ENCODE measurements around the gene SLX9.

SLX9 gene

GRCh38 chr21:44909719-44910118, 30.1 kb upstream of the SLX9 start:
- no peak overlapping the region for H3K9ac ChIP-seq (ENCODE audit: low read length)
- no peaks in the 10 kb centered on the region for H3K9me3 ChIP-seq (ENCODE audit: low read length)
- H4K20me1 ChIP-seq (ENCODE audit: insufficient read depth, low read length): no peaks in the 10 kb centered on the region
- no peak overlapping the region for H3K4me3 ChIP-seq (ENCODE audit: low read depth, low read length, poor library complexity, severe bottlenecking)
- no peak overlapping the region for H3K4me2 ChIP-seq (ENCODE audit: low read length)
- TF ChIP-seq EZH2 (IDR thresholded peaks at IDR 0.05; ENCODE audit: borderline replicate concordance, low read length) (no peak), CTCF (IDR thresholded peaks at IDR 0.05; ENCODE audit: low read length) (no peak)
- H3K27me3 ChIP-seq (ENCODE audit: insufficient read depth, low read length): 0 out of 2 replicates have a peak, but pooled peaks cover 4% of the 10 kb centered on the region
- H2AFZ ChIP-seq (ENCODE audit: low read length): no peak overlapping the region
- no peak overlapping the region for H3K27ac ChIP-seq (ENCODE audit: low read depth, low read length, poor library complexity, severe bottlenecking)
- no peaks in the 10 kb centered on the region for H3K9me2 ChIP-seq (ENCODE audit: low read depth, low read length)
- H3K4me1 ChIP-seq (ENCODE audit: insufficient read depth, low read length, severe bottlenecking): peaks cover 20% of the 10 kb centered on the region
- no peaks in the 10 kb centered on the region for H3F3A ChIP-seq (ENCODE audit: insufficient read depth, low read length)
- H3K79me2 ChIP-seq (ENCODE audit: insufficient read depth, low read length): no peaks in the 10 kb centered on the region
- H3K36me3 ChIP-seq (ENCODE audit: insufficient read depth, low read length): no peaks in the 10 kb centered on the region

- no peaks in the 10 kb centered on the region for H3F3A ChIP-seq (ENCODE audit: insufficient read depth, low read length)
- H2AFZ ChIP-seq (ENCODE audit: low read length): no peak overlapping the region
- no peaks in the 10 kb centered on the region for H3K79me2 ChIP-seq (ENCODE audit: insufficient read depth, low read length)
- H3K9me2 ChIP-seq (ENCODE audit: low read depth, low read length): no peaks in the 10 kb centered on the region
- H3K4me1 ChIP-seq (ENCODE audit: insufficient read depth, low read length, severe bottlenecking): peaks cover 22% of the 10 kb centered on the region
- H3K4me3 ChIP-seq (ENCODE audit: low read depth, low read length, poor library complexity, severe bottlenecking): no peak overlapping the region
- H4K20me1 ChIP-seq (ENCODE audit: insufficient read depth, low read length): no peaks in the 10 kb centered on the region
- H3K4me2 ChIP-seq (ENCODE audit: low read length): no peak overlapping the region
- no peaks in the 10 kb centered on the region for H3K36me3 ChIP-seq (ENCODE audit: insufficient read depth, low read length)
- no peak overlapping the region for H3K27ac ChIP-seq (ENCODE audit: low read depth, low read length, poor library complexity, severe bottlenecking)
- no peaks in the 10 kb centered on the region for H3K9me3 ChIP-seq (ENCODE audit: low read length)
- TF ChIP-seq EZH2 (IDR thresholded peaks at IDR 0.05; ENCODE audit: borderline replicate concordance, low read length): no peak
- no peak for TF ChIP-seq CTCF (IDR thresholded peaks at IDR 0.05; ENCODE audit: low read length)
- no peak overlapping the region for H3K9ac ChIP-seq (ENCODE audit: low read length)
- 0 out of 2 replicates have a peak, but pooled peaks cover 4% of the 10 kb centered on the region for H3K27me3 ChIP-seq (ENCODE audit: insufficient read depth, low read length)
Observed at GRCh38 chr21:44910229-44911067, 29.4 kb upstream of the SLX9 start.

- peaks cover 22% of the 10 kb centered on the region for H3K4me1 ChIP-seq (ENCODE audit: insufficient read depth, low read length, severe bottlenecking)
- H4K20me1 ChIP-seq (ENCODE audit: insufficient read depth, low read length): no peaks in the 10 kb centered on the region
- H3K4me2 ChIP-seq (ENCODE audit: low read length): no peak overlapping the region
- no peak overlapping the region for H3K9ac ChIP-seq (ENCODE audit: low read length)
- TF ChIP-seq EZH2 (IDR thresholded peaks at IDR 0.05; ENCODE audit: borderline replicate concordance, low read length): no peak
- TF ChIP-seq CTCF (IDR thresholded peaks at IDR 0.05; ENCODE audit: low read length): no peak
- H3K27me3 ChIP-seq (ENCODE audit: insufficient read depth, low read length): 0 out of 2 replicates have a peak, but pooled peaks cover 4% of the 10 kb centered on the region
- no peaks in the 10 kb centered on the region for H3F3A ChIP-seq (ENCODE audit: insufficient read depth, low read length)
- no peak overlapping the region for H3K27ac ChIP-seq (ENCODE audit: low read depth, low read length, poor library complexity, severe bottlenecking)
- no peak overlapping the region for H2AFZ ChIP-seq (ENCODE audit: low read length)
- H3K9me2 ChIP-seq (ENCODE audit: low read depth, low read length): no peaks in the 10 kb centered on the region
- no peaks in the 10 kb centered on the region for H3K9me3 ChIP-seq (ENCODE audit: low read length)
- H3K36me3 ChIP-seq (ENCODE audit: insufficient read depth, low read length): no peaks in the 10 kb centered on the region
- no peak overlapping the region for H3K4me3 ChIP-seq (ENCODE audit: low read depth, low read length, poor library complexity, severe bottlenecking)
- H3K79me2 ChIP-seq (ENCODE audit: insufficient read depth, low read length): no peaks in the 10 kb centered on the region
Observed at GRCh38 chr21:44911068-44911383, 28.8 kb upstream of the SLX9 start.
